HG03432 (cell line): ENCODE results near the gene RAB3D.
"Not testable (repeated sequence)": the region's sequence is repeated elsewhere in the genome, so short reads cannot be mapped to it uniquely, and the experiment has no call there.

Experiments
- ATAC-seq: cut with Tn5 transposase; IDR thresholded peaks from one replicate; pipeline ENCODE4 v1.9.1; 2021; ENCODE audit warnings: mild to moderate bottlenecking, moderate library complexity; ENCODE audit not compliant: unreplicated experiment

The RAB3D gene

DNA sequence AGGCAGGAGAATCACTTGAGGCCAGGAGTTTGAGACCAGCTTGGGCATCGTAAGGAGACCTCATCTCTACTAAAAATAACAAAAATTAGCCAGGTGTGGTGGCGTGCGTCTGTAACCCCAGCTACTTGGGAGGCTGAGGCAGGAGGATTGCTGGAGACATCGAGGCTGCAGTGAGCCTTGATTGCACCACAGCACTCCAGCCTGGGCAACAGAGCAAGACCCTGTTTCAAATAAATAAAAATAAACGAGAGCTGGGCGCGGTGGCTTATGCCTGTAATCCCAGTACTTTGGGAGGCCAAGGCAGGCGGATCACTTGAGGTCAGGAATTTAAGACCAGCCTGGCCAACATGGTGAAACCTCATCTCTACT is 626 bp upstream of the RAB3D start:
- not testable (repeated sequence) for ATAC-seq

DNA sequence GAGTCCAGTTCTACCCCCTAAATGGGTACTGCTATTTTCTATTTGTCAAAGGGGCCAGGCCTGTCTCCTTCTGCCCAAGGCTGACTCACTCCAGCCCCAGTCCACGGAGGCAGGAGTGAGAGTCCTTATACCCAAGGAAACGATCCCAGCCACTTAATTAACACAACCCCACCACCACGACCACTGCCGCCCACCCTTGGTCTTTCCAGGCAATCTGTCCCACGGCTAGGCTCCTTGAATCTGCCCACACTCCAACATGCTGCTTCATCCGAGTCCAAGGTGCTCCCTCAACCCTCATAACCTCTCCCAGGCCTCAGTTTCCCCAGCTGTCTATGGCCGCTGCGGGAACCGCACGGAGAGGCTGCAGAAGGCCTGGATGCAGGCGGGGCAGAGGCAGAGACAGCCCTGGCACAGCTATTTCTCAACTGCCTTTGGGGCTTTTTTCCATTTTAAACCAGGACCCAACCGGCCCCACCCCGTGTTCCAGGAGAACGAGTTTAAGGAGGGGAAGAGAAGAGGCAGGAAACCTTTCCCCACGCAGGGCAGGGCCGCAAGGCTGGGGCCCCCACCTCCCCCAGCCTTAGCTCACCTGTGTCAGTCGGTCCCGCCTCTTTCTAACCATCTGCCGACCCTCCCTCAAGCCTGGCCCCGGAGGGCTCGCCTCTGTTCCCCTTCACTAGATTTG is 746 bp downstream of the RAB3D start:
- no peak for ATAC-seq

DNA sequence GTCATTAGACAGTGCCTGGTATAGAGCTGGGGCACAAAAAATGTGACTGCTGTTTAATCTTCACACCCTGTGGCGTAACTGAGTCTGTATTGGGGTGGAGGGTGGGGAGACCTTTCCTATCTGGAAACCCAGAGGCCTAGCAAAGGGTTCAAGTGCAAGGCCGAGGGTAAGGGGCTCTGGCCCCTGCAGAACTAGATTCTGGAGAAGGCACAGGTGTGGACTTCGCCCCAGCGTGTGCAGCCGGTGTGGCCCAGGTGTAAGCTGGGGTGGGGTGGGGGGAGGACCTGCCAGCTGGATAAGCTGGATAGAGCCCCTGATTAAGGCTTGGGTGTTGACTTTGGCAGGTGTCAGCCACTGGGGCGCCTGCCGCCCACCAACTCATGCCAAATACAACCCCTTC is 1.3 kb downstream of the RAB3D start:
- no peak for ATAC-seq

DNA sequence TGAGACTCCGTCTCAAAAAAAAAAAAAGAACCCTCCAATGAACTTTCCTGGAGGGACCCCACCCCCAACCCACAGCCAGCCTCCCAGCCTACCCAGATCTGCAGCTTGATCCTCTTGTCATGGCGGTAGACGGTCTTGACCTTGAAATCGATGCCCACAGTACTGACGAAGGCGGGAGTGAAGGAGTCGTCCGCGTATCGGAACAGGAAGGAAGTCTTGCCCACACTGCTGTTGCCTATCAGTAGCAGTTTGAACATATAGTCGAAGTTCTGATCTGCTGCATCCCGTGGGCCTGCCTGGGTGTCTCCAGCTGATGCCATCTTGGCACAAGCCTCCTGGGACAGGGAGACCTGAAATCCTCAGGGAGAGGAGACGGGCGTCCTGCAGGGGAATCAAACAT is 2.4 kb downstream of the RAB3D start:
- no peak for ATAC-seq

DNA sequence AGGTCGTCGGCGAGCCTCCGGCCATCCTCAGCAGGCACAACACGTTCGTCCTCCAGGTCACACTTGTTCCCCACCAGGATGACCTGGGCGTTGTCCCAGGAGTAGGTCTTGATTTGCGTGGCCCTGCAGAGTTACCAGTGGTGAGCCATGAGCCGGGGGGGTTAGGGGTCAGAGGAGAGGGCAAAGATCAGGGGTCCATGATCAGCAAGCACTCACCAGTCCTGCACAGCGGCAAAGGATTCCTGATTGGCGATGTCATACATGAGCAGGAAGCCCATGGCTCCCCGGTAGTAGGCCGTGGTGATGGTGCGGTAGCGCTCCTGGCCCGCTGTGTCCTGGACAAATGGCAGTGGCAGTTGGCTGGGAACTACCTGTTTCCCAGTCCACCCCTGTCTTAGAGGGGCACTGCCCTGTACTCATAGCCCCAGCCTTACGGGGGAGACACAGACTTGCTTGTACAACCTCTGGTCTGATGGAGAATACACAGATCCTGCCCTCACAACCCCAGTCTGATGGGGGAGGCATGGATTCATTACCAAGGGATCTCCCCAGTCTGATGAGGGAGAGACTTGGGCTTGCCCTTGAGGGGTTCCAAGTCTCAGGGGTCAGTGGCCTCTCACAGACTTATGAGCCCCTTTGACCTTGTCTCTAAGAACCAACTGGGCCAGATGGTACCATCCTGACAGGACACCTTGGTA is 3.9 kb downstream of the RAB3D start:
- no peak for ATAC-seq

DNA sequence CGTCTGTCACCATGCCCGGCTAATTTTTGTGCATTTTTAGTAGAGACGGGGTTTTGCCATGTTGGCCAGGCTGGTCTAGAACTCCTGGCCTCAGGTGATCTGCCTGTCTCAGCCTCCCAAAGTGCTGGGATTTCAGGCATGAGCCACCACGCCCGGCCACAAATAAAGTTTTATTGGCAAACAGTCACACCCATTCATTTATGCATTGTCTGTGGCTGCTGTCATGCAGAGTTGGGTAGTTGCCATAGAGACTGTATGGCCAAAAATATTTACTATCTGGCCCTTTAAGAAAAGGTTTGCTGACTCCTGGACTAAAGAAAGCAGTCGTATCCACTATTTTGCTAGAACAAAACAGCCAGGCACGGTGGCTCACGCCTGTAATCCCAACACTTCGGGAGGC is 5.6 kb downstream of the RAB3D start:
- not testable (repeated sequence) for ATAC-seq

DNA sequence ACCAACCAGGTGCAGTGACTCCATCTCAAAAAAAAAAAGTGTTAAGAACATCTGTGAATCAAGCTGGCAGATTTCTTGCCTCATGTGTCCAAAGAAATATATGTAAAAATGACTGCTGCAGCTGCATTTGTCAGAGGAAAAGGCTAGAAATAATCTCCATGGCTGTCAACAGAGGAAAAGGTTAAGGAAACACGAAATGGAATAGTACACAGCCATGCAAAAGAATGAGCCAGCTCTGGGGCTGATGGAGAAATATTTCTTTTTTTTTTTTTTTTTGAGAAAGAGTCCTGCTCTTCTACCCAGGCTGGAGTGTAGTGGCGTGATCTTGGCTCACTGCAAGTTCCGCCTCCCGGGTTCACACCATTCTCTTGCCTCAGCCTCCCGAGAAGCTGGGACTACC is 6.6 kb downstream of the RAB3D start:
- ATAC-seq, result no peak

DNA sequence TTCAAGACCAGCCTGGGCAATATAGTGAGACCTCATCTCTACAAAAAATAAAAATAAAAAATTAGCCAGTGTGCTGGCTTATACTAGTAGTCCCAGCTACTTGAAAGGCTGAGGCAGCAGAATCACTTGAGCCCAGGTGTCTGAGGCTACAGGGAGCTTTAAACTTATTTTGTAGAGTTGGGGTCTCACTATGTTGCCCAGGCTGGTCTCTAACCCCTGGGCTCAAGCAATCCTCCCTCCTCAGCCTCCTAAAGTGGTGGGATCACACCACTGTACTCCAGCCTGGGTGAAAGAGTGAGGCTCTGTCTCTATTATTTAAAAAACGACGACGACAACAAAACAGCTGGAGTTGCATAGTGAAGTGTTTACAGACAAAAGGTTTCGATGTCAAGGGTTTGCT is 8.0 kb downstream of the RAB3D start:
- ATAC-seq, result no peak

DNA sequence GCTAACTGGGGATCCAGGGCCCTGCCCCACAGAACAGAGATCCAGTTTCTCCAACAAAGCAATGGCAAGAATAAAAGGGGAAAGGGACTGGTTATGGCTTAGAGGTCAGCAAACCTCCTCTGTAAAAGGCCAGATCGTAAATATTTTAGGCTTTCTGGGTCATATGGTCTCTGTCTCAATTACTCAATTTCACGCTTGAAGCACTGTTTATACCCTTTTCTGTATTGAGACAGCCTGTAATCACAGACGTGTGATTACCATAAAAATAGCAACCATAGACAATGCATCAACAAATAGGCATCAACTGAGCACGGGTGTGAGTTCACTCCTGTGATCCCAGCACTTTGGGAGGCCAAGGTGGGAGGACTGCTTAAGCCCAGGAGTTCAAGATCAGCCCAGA is 9.3 kb downstream of the RAB3D start:
- ATAC-seq, result no peak

DNA sequence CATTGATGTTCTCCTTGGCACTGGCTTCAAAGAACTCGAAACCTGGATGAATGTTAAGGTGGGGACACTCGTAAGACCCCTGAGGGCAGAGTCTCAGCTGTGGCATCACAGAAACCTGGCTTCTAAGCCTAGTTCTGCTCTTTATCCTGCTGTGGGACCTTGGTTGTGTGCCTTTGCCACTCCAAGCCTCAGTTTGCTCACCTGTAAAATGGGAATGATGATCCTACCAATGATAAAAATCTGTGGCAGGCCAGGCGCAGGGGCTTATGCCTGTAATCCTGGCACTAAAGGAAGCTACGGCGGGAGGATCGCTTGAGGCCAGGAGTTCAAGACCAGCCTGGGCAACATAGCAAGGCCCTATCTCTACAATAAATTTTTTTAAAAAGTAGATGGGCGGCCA is 13.9 kb downstream of the RAB3D start:
- ATAC-seq, result no peak

DNA sequence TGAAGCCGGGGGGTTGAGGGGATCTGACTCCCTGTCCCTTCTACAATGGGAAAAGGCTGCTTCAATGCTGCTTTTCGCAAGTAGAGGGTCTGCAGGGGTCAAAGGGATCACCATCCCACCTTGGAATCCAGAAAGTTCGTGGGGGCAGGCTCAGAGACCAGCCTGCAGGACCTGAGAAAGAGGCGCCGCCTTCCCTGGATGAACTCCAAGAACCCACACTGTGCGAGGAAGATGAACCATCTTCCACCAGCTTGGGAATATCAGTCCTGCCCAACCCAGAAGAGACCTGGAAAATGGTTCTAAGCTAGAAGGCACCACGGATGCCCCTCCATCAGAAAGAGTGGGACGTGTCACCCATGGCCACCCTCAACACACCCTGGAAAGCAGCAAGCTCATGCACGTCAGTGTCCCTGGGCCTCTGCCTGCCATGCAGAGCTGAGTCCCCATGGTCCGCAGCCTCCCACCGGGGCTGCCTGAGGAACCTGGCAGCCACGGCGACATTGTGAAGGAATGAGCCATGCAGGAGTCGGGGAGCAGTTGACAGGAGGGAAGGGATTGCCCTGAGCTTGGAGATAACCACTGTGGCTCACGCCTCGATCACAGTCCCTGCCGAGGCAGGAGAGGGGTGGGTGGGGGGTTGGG is 14.6 kb downstream of the RAB3D start:
- ATAC-seq, result no peak

DNA sequence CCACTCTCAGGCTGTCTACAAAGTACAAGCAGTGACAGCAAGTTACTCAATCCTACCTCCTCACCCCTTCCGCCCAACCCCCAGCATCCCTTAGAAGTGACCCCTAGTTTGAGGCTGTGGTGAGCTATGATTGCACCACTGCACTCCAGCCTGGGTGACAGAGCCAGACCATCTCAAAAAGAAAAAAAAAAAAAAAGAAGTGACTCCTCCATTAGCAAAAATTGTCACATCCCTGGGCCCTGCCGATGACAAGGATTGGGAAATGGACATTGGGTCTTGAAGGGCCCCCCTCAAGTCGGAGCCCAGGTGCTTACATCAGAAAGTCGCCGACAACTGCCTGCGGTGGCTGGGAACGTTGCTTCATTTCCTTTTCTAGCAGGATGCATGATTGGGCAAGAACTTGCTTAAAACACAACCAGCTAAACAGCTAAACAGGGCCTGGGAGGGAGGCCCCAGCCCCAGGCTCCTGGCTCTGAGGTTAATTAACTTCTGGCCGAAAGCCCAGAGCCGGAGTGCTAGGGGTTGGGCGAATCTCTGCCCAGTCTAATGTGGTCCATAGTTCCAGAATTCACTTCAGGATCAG is 15.3 kb downstream of the RAB3D start:
- ATAC-seq, result peak; percentile 42

DNA sequence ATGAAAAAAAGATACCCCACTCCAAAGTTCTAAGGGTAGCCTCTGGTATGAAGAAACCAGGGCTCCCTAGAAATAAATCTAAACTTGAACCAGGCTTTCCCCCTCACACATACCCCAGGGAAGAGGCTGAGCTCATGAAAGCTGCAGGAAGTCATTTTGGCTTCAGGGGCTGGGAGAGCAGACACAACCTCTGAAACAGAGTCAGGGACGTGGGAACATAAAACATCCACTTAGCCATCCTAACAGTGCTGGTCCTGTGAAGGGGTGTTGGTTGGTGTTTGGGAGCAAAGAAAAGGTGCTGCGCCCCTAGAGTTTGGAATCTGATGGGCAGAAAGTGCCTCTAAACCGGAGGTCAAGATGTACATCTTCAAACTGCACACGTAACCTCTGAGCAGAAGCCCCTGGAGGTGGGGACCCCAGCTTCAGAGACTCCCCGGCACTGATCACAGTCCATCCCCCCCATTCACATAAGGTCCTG is 15.8 kb downstream of the RAB3D start:
- no peak for ATAC-seq

DNA sequence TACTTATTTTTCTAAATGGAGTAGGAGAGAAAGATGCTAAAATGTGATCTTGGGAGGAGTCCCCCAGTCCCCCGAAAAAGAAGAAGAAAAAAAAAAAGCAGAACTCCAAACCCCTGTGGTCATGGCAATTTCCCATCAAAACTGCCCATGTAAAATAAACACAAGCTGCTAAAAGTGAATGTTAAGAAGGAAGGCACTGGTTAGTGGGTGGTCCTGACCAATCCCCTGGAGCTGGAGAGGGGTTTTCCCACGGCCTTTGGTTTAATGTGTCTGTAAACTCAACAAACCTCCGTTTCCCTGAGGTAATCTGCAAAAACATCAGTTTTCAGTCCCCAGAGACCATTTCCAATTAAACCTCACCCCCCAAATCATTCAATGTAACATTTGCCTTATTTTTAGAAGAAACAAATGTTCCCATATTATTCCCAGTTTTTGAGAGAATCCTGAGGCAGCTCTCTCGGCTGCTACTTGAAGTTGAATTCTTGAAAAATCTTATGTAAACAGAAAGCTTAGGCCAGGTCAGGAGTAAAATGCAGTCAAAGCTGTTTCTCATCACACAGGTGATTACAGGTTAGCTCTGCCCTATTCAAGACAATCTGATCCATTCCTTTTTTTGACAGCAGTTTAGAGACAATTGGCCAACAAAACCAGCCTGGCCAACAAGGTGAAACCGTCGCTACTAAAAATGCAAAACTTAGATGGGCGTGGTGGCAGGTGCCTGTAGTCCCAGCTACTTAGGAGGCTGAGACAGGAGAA is 17.0 kb downstream of the RAB3D start:
- ATAC-seq, result no peak

DNA sequence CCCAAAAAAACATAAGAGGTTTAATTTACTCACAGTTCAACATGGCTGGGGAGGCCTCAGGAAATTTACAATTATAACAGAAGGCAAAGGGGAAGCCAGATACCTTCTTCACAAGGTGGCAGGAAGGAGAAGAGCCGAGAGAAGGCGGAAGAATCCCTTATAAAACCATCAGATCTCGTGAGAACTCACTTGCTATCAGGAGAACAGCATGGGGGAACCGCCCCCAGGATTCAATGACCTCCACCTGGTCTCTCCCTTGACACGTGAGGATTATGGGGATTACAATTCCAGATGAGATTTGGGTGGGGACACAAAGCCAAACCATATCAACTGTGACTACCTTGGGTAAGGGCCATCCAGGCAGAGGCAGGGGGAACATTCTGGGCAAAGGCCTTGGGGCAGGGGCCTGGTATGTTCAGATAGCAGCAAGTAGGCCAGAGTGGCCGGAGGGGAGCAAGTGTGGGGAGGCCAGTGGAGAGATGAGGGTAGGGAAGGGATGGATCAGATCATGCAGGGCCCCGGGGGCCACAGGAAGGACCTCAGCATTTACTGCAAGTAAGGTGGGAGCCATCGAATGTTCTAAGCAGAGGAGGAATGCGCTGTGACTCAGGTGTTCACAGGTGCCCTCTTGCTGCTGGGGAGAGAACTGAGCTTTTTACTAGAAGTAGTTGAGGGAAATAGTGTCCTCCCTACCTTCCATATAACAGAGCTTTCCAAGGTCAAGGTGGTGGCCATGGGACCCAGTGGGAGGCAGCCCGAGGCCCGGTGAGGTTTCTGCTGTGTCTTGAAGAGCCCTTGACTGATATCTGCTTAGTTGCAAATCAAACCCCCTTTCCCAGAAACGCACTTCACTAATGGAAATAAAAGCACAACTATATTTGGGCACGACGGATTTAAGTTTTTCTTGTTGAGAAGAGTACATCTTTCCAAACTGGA is 18.0 kb downstream of the RAB3D start:
- ATAC-seq, result no peak

DNA sequence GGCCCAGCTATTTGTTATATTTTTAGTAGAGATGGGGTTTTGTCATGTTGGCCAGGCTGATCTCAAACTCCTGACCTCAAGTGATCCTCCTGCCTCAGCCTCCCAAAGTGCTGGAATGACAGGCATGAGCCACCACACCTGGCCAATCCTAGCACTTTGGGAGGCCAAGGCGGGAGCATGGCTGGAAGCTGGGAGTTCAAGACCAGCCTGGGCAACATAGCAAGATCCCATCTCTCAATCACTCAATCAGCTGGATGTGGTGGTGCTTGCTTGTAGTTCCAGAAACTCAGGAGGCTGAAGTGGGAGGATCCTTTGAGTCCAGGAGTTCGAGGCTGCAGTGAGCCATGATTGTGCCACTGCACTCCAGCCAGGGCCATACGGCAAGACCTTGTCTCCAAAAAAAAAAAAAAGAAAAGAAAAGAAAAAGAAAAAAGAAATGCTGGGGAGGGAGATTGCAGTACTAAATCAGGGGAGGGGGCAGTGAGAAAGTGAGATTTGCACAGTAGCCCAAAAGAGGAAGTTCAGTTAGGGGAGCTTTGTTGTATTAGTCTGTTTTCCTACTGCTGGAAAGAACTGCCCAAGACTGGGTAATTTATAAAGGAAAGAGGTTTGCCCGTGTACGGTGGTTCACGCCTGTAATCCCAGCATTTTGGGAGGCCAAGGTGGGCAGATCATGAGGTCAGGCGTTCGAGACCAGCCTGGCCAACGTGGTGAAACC is 19.0 kb downstream of the RAB3D start:
- not testable (repeated sequence) for ATAC-seq

DNA sequence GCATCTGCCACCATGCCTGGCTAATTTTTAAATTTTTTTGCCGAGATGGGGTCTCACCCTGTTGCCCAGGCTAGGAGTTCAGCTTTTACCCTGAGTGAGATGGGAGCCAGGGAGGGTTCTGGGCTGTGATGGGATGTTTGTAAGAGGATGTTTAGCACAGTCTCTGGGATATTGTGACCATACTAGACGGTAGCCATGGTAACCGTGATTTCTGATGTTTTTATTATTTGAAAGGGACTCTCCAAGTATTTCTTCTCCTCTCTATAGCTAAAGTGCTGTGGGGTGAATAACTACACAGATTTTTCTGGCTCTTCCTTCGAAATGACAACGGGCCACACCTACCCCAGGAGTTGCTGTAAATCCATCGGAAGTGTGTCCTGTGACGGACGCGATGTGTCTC is 33.1 kb downstream of the RAB3D start:
- ATAC-seq, result no peak

DNA sequence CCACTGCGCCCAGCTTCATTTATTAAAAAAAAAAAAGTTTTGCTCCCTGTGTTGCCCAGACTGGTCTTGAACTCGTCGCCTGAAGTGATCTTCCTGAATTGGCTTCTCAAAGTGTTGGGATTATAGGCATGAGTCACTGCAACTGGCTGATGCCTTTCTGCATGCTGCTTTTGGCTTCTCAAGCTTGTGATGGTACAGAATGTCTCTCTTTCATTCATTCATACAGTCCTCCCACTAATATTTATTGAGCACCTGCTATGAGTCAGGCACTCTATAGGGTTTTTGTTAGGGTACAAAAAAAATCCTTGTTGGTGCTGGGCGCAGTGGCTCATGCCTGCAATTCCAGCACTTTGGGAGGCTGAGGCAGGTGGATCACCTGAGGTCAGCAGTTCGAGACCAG is 34.5 kb downstream of the RAB3D start:
- no peak for ATAC-seq

DNA sequence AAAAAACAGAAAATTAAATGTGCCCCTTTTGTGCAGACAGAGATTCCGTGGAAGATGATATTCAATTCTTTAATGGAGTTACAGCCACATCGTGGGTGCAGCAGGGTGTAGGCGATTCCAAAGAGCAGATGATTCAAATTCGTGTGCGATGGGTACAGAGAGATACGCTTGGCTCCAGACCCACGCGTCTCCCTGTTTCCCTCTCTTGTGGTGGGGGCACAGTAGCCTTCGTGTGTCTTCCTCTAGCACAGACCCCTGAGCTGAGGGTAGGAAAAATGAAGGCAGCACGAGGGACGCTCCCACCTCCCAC is 38.7 kb downstream of the RAB3D start:
- no peak for ATAC-seq
